RWPE1 (cell line): ENCODE data around the gene CPNE2.
A peak's percentile ranks its signal among the peaks of the same experiment; 100 is the strongest.

Source experiments
- CTCF ChIA-PET: fragments of 350-600 bp; sonication (Branson Sonifier 250); formaldehyde crosslinking; extraction: SDS; loops from one replicate; lab custom pipeline; 2021; lab: Yijun Ruan, JAX
- POLR2A ChIA-PET: fragments of 400-600 bp; formaldehyde crosslinking; extraction: SDS; loops from one replicate; lab custom pipeline; 2020; ENCODE audit warnings: antibody characterized with exemption; ENCODE audit not compliant: low non-redundant PET; lab: Yijun Ruan, JAX
- DNase-seq: peaks from one replicate; pipeline ENCODE4 v3.0.0; 2012; ENCODE audit warnings: low spot score
- H3K27ac ChIP-seq: fragments of 450-650 bp; 2 replicates; pipeline ENCODE4 v1.5.1; 2017
- CTCF ChIP-seq: fragments of 450-650 bp; conservative IDR thresholded peaks from 2 replicates; pipeline ENCODE4 v1.5.1; 2017; ENCODE audit warnings: low read depth, mild to moderate bottlenecking

CPNE2 gene

GRCh38 chr16:57192720-57193486 lies 100.5 kb downstream of the CPNE2 start:
- DNase-seq: no peak
- POLR2A ChIA-PET: no interaction called here
- TF ChIP-seq CTCF: no peak
- CTCF ChIA-PET: no interaction called here
- H3K27ac ChIP-seq: peak overlapping the region; percentile 89

GRCh38 chr16:57194512-57194911 lies 102.1 kb downstream of the CPNE2 start:
- DNase-seq: peak; percentile 88
- ChIA-PET POLR2A (no interaction called here), CTCF (no interaction called here)
- TF ChIP-seq CTCF: no peak
- no peak overlapping the region for H3K27ac ChIP-seq

GRCh38 chr16:57196286-57196685 lies 103.9 kb downstream of the CPNE2 start:
- TF ChIP-seq CTCF: no peak
- no peak for DNase-seq
- H3K27ac ChIP-seq: no peak overlapping the region
- CTCF ChIA-PET: no interaction called here
- POLR2A ChIA-PET: no interaction called here

GRCh38 chr16:57196753-57197152 lies 104.4 kb downstream of the CPNE2 start:
- ChIA-PET CTCF (no interaction called here), POLR2A (no interaction called here)
- TF ChIP-seq CTCF: no peak
- no peak overlapping the region for H3K27ac ChIP-seq
- no peak for DNase-seq
